ENCODE measurements around the gene SHLD2.

GRCh38 chr10:87060280-87060928, 34.6 kb upstream of the SHLD2 start:
- TF ChIP-seq USF1 (CRISPR knock-in tag; IDR thresholded peaks at IDR 0.05) (no peak), JAZF1 (CRISPR knock-in tag; IDR thresholded peaks at IDR 0.05) (no peak), STAT6 (CRISPR knock-in tag; conservative IDR thresholded peaks at IDR 0.05; ENCODE audit: low read depth) (no peak), ESRRA (CRISPR knock-in tag; IDR thresholded peaks at IDR 0.05; ENCODE audit: borderline replicate concordance) (no peak), CTCF (IDR thresholded peaks at IDR 0.05) (no peak), HMGXB4 (CRISPR knock-in tag; IDR thresholded peaks at IDR 0.05) (no peak), ZNF423 (CRISPR knock-in tag; IDR thresholded peaks at IDR 0.05) (no peak), CBFB (CRISPR knock-in tag; IDR thresholded peaks at IDR 0.05; ENCODE audit: low read depth) (no peak), PRDM15 (CRISPR knock-in tag; IDR thresholded peaks at IDR 0.05) (no peak), NR1H2 (CRISPR knock-in tag; IDR thresholded peaks at IDR 0.05) (no peak), IRF2 (CRISPR knock-in tag; IDR thresholded peaks at IDR 0.05; ENCODE audit: borderline replicate concordance, low read depth) (no peak), ATF3 (CRISPR knock-in tag; conservative IDR thresholded peaks at IDR 0.05) (no peak)

All from WTC11 (cell line).